Stomach smooth muscle (tissue), 2 donors: ENCODE results near the gene ACOT8.

Experiments
- H3K27ac ChIP-seq: one replicate; pipeline ENCODE4 v1.7.0; 2013; ENCODE audit warnings: mild to moderate bottlenecking, low read length, inconsistent platforms
- H3K27me3 ChIP-seq, 2 donors: one replicate each; pipeline ENCODE4 v1.7.0; 2013; ENCODE audit warnings: low read length in 2 of 2; ENCODE audit not compliant: insufficient read depth in 2 of 2, control insufficient read depth in 1 of 2
- H3K36me3 ChIP-seq, 2 donors: one replicate each; pipeline ENCODE4 v1.7.0; 2013; ENCODE audit warnings: low read length in 2 of 2; ENCODE audit not compliant: control insufficient read depth in 2 of 2, insufficient read depth in 2 of 2
- H3K4me1 ChIP-seq: one replicate; pipeline ENCODE4 v1.7.0; 2013; ENCODE audit warnings: low read length; ENCODE audit not compliant: control insufficient read depth, insufficient read depth
- H3K4me3 ChIP-seq, 2 donors: one replicate each; pipeline ENCODE4 v1.7.0; 2013; ENCODE audit warnings: low read length in 2 of 2
- H3K9ac ChIP-seq, 2 donors: one replicate each; pipeline ENCODE4 v1.7.0; 2013; ENCODE audit warnings: low read length in 2 of 2, mild to moderate bottlenecking in 1 of 2
- H3K9me3 ChIP-seq, 2 donors: one replicate each; pipeline ENCODE4 v1.7.0; 2013; ENCODE audit warnings: low read length in 2 of 2; ENCODE audit not compliant: control insufficient read depth in 2 of 2
- donor health status: healthy.
- donor health status: Pancreatic carcinoma.

Gene ACOT8

GRCh38 chr20:45896641-45897161 is 39.5 kb upstream of the ACOT8 start:
- no peaks in the 10 kb centered on the region for H3K27me3 ChIP-seq
- no peak overlapping the region for H3K27ac ChIP-seq
- peaks cover 10% of the 10 kb centered on the region for H3K4me1 ChIP-seq
- no peak overlapping the region for H3K4me3 ChIP-seq
- no peak overlapping the region for H3K9ac ChIP-seq
- no peaks in the 10 kb centered on the region for H3K9me3 ChIP-seq
- peaks cover 28 to 33% of the 10 kb centered on the region in 2 donors for H3K36me3 ChIP-seq

DNA sequence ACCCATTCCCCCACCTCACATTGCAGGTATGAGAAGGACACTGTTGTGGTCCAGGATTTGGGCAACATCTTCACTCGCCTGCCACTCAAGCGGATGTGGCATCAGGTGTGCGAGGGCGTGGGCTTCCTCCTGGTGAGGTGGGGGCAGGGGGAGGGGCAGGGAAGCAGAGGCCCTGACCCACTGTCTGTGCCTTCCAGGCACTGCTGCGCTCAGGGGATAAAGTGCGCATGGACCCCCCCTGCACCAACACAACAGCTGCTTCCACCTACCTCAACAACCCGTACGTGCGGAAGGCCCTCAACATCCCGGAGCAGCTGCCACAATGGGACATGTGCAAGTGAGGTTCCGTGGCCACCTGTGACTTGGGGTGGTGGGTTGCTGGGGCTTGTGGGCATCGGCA is 37.6 kb upstream of the ACOT8 start:
- peaks cover 28 to 33% of the 10 kb centered on the region in 2 donors for H3K36me3 ChIP-seq
- peaks cover 22% of the 10 kb centered on the region for H3K4me1 ChIP-seq
- H3K9ac ChIP-seq = no peak overlapping the region
- H3K27ac ChIP-seq = no peak overlapping the region
- H3K9me3 ChIP-seq = no peaks in the 10 kb centered on the region
- H3K27me3 ChIP-seq = no peaks in the 10 kb centered on the region
- H3K4me3 ChIP-seq = no peak overlapping the region

DNA sequence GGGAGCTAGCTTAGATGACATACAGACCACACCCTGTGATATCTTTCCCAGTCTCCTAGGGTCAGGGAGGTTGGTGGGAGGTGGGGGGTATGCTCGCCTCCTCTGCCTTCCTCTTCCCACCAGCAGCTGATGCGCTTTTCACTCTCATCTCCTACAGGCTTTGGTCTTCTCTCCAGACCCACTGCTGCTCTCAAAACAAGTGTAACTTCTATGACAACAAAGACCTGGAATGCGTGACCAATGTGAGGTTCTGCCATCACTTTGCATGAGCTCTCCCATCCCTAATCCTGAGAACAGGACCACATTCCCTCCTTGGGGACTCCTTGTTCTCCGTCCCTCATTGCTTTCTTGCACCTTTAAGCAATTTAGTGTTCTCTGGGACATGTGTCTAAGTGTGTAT is 36.6 kb upstream of the ACOT8 start:
- Histone ChIP-seq H3K27ac (no peak overlapping the region), H3K27me3 (no peaks in the 10 kb centered on the region), H3K36me3 (peaks cover 27 to 30% of the 10 kb centered on the region in 2 donors), H3K9ac (no peak overlapping the region), H3K4me1 (peaks cover 23% of the 10 kb centered on the region), H3K4me3 (no peak overlapping the region), H3K9me3 (no peaks in the 10 kb centered on the region)

DNA sequence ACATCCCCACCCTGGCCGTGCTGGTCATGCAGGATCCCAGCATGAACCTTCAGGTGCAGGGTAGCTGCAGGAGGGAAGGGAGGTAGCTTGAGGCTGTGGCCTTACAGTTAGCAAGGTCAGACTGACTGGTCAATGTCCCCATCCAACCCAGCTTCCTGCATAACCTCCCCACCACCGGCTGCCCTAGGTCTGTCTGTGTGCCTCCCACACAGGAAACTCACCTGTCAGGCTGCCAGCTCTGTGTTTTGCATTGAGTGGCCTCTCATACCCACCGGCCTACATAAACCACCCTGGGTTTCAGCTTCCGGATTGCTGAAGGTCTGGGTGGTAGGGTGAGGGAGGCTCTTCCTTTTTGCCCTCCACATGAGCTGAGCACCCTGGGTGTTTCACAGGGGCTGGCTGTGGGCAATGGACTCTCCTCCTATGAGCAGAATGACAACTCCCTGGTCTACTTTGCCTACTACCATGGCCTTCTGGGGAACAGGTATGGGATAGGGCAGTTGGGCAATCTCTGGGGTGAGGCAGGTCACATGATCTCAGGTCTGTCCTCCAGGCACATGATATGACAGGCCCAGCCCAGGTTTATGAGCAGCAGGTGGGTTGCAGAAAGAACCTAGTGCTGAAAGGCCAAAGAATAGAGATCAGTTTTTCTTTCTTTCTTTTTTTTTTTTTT is 35.8 kb upstream of the ACOT8 start:
- Histone ChIP-seq H3K4me3 (no peak overlapping the region), H3K27me3 (no peaks in the 10 kb centered on the region), H3K27ac (no peak overlapping the region), H3K4me1 (peaks cover 26% of the 10 kb centered on the region), H3K9ac (no peak overlapping the region), H3K9me3 (no peaks in the 10 kb centered on the region), H3K36me3 (peaks cover 22 to 26% of the 10 kb centered on the region in 2 donors)

DNA sequence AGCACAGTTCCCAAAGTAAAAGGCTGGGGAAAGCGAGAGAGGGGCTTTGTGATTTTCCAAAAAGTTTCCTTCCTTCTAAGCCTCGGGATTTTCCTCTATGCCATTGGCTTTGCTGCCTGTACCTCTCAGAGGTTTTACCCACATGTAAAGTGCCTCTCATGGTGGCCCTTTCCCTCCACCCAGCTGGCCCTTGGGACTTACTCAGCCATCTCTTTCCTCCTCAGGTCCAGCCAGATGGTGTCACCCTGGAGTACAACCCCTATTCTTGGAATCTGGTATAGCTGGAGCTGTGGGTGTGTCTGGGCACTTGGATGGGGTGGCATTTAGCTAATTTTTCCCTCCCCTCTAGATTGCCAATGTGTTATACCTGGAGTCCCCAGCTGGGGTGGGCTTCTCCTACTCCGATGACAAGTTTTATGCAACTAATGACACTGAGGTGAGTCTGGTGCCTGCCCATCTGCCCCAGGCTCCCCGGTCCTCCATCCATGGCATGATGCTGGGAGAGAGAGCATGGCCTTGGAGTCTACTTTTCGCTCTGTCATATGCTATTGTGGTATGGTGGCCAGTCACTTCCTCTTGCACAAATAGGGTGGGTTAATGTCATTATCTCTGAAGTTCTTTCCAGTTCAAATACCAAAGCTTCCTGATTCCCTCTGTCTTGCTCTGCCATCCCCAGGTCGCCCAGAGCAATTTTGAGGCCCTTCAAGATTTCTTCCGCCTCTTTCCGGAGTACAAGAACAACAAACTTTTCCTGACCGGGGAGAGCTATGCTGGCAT is 35.0 kb upstream of the ACOT8 start:
- H3K4me1 ChIP-seq = peaks cover 26% of the 10 kb centered on the region
- no peak overlapping the region for H3K27ac ChIP-seq
- H3K36me3 ChIP-seq = peaks cover 22 to 26% of the 10 kb centered on the region in 2 donors
- no peaks in the 10 kb centered on the region for H3K27me3 ChIP-seq
- peak overlapping the region; percentile 67 to 88 for H3K4me3 ChIP-seq
- peak overlapping the region; percentile 82 to 92 for H3K9ac ChIP-seq
- H3K9me3 ChIP-seq = no peaks in the 10 kb centered on the region

DNA sequence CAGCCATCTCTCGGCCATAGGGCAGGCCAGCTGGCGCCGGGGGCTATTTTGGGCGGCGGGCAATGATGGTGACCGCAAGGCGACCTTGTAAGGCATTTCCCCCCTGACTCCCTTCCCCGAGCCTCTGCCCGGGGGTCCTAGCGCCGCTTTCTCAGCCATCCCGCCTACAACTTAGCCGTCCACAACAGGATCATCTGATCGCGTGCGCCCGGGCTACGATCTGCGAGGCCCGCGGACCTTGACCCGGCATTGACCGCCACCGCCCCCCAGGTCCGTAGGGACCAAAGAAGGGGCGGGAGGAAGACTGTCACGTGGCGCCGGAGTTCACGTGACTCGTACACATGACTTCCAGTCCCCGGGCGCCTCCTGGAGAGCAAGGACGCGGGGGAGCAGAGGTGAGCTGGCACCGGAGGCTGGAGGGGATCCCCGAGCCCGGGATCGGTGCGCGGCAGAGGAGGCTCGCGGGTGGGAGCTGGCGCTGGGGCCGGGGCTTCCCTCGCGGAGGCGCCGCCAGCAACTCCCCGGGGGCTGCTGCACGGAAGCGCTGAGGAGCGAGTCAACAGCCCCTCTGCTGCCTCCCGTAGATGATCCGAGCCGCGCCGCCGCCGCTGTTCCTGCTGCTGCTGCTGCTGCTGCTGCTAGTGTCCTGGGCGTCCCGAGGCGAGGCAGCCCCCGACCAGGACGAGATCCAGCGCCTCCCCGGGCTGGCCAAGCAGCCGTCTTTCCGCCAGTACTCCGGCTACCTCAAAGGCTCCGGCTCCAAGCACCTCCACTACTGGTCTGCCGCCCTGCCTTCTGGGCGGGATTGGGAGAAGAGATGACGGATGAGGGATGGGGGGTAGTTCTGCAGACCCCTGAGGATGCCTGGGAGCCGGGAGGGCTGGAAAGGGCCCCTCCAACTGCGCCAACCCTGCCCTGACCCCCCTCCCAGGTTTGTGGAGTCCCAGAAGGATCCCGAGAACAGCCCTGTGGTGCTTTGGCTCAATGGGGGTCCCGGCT is 34.1 kb upstream of the ACOT8 start, which contains the start of the genes CTSA and NEURL2:
TSS of gene CTSA (plus strand) at position 351 of the 999 bp plus-strand sequence. CDS start at position 585, 234 bp downstream.
TSS of gene NEURL2 (minus strand) at position 224 of the 999 bp plus-strand sequence. CDS start at position 7, 217 bp downstream.
- H3K9me3 ChIP-seq = no peaks in the 10 kb centered on the region
- H3K27ac ChIP-seq = peak within 1 kb of the TSS; percentile 80
- H3K27me3 ChIP-seq = no peaks in the 10 kb centered on the region
- H3K4me3 ChIP-seq = peak within 1 kb of the TSS; percentile 67 to 88
- H3K9ac ChIP-seq = peak within 1 kb of the TSS; percentile 82 to 92
- H3K4me1 ChIP-seq = peaks cover 26% of the 10 kb centered on the region
- H3K36me3 ChIP-seq = peaks cover 22 to 24% of the 10 kb centered on the region in 2 donors

DNA sequence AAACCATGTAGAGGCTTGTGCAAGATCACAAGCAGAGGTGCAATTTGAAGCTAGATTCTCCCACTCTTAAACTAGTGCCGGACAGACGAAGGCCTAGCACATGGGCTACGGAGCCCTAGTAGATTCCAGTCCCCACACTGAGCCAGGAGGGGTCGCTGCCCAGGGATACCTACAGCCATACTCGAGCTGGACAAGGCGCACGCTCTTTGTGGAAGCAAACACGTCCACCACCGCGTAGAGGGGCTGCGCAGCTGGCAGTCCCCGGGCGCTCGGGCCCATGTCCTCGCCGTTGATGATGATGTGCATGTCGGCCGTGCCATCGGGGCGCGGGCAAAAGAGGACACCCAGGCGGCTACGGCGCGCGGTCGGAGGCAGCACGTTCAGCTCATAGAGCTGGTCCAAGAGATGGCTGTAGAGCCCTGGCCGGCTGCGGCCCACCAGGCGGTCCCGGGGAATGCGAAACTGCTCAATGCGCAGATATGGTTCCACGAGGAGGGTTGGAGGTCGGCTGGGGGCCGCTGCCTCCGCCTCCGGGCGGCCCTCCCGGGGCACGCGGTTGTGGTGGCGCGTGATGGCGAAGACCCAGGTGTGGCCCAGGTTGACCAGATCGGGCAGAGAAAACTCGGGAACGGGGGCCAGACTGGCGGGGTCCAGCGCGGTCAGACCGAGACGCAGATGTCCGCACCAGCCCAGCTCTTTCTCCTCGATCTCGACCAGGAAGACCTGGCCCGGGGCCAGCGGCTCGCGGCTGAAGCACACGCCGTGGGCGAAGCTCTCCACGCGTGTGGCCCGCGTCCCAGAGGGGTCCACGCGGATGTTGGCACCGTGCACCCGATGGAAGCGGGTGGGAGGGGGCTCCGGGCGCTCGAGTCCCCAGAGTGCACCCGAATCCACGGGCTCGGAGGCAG is 33.1 kb upstream of the ACOT8 start:
- peaks cover 26% of the 10 kb centered on the region for H3K4me1 ChIP-seq
- no peaks in the 10 kb centered on the region for H3K9me3 ChIP-seq
- peaks cover 22 to 24% of the 10 kb centered on the region in 2 donors for H3K36me3 ChIP-seq
- peak overlapping the region; percentile 80 for H3K27ac ChIP-seq
- peak overlapping the region; percentile 67 to 88 for H3K4me3 ChIP-seq
- H3K27me3 ChIP-seq = no peaks in the 10 kb centered on the region
- peak overlapping the region; percentile 82 to 92 for H3K9ac ChIP-seq

GRCh38 chr20:45888681-45889080 is 31.5 kb upstream of the ACOT8 start:
- Histone ChIP-seq H3K9me3 (no peaks in the 10 kb centered on the region), H3K27ac (no peak overlapping the region), H3K9ac (peak overlapping the region in 1 of 2 donors; percentile 15), H3K27me3 (no peaks in the 10 kb centered on the region), H3K4me3 (no peak overlapping the region), H3K36me3 (peaks cover 11 to 19% of the 10 kb centered on the region in 2 donors), H3K4me1 (peaks cover 26% of the 10 kb centered on the region)

- Histone ChIP-seq H3K36me3 (peaks cover 15 to 29% of the 10 kb centered on the region in 2 donors), H3K27me3 (no peaks in the 10 kb centered on the region), H3K9me3 (no peaks in the 10 kb centered on the region), H3K4me1 (peaks cover 27% of the 10 kb centered on the region), H3K9ac (no peak within 1 kb of the TSS), H3K4me3 (no peak within 1 kb of the TSS), H3K27ac (no peak within 1 kb of the TSS)
Measured at GRCh38 chr20:45887346-45887715, 30.1 kb upstream of the ACOT8 start, which contains the start of gene SPATA25. TSS of gene SPATA25 (minus strand) at chr20:45887622. CDS start at chr20:45887590, 32 bp downstream.
